Heart left ventricle (tissue), 16 donors: Measurements from ENCODE around the gene DNER. TPM values are rescaled to one million over a fixed set of nuclear protein-coding genes. Genes with fewer than 3 reads are reported as not detected.

Experiments
- ATAC-seq, 4 donors: fragments of 200-7000 bp; cut with Tn5 transposase; one replicate each; pipeline ENCODE4 v1.9.1; 2020 to 2022; ENCODE audit warnings: moderate library complexity in 4 of 4, mild to moderate bottlenecking in 3 of 4, moderate number of reproducible peaks in 1 of 4
- DNase-seq, 5 donors: peaks; one replicate each; pipeline ENCODE4 v3.0.0-alpha.2; 2020
- H3K27ac ChIP-seq, 12 donors: fragments of 200-600 bp; sonication (generic) in 4 of 12; one replicate each; pipeline versions ENCODE4 v1.5.0 to v1.8.0; 2016 to 2022; ENCODE audit warnings: mild to moderate bottlenecking in 2 of 12
- H3K27me3 ChIP-seq, 9 donors: fragments of 200-600 bp; sonication (generic) in 2 of 9; one replicate each; pipeline versions ENCODE4 v1.5.1 to v1.8.0; 2016 to 2022; ENCODE audit warnings: mild to moderate bottlenecking in 3 of 9
- H3K36me3 ChIP-seq, 9 donors: fragments of 200-600 bp; sonication (generic) in 2 of 9; one replicate each; pipeline versions ENCODE4 v1.5.0 to v1.8.0; 2018 to 2022; ENCODE audit warnings: mild to moderate bottlenecking in 2 of 9
- H3K4me1 ChIP-seq, 12 donors: fragments of 200-600 bp; sonication (generic) in 4 of 12; one replicate each; pipeline versions ENCODE4 v1.5.0 to v1.8.0; 2016 to 2022; ENCODE audit warnings: mild to moderate bottlenecking in 3 of 12
- H3K4me3 ChIP-seq, 12 donors: fragments of 200-600 bp; sonication (generic) in 4 of 12; one replicate each; pipeline versions ENCODE4 v1.5.0 to v1.8.0; 2017 to 2022; ENCODE audit warnings: mild to moderate bottlenecking in 9 of 12, moderate library complexity in 4 of 12
- H3K9me3 ChIP-seq, 12 donors: fragments of 200-600 bp; sonication (generic) in 4 of 12; one replicate each; pipeline versions ENCODE4 v1.5.0 to v1.8.0; 2016 to 2022; ENCODE audit warnings: mild to moderate bottlenecking in 1 of 12
- POLR2A ChIP-seq, 2 donors: fragments of 450-650 bp; IDR thresholded peaks; one replicate each; pipeline ENCODE4 v1.6.1; 2017; ENCODE audit warnings: antibody characterized with exemption in 2 of 2, mild to moderate bottlenecking in 2 of 2, moderate library complexity in 2 of 2
- WGBS, 4 donors: extraction: QIAGEN DNeasy Blood & Tissue Kit in 2 of 4; methylation state at CpG; one replicate each; pipeline versions ENCODE4 v1.1.5 to v1.1.7; 2013 to 2018; 5-methylcytosine and 5-hydroxymethylcytosine counted together
- intact Hi-C, 10 donors: fragments of 100-400 bp; cut with DNase I; formaldehyde crosslinking; loops; one replicate each; pipeline versions ENCODE4 v1.11.1 to v1.14.2; 2022
- polyA plus RNA-seq, 2 donors: library from polyadenylated mRNA; stranded (reverse); fragments of 200-250 nt; gene quantifications; one replicate each; pipeline ENCODE4 v1.2.3, GENCODE V29; 2013
- total RNA-seq, 9 donors: library from RNA; depleted of rRNA in 2 of 9; stranded (reverse); fragments of >200 nt in 2 of 9; fragmentation: NEBNext Ultra II Directional in 3 of 9; extraction: Animal tissue kit (Norgen Biotek cat#: 25700) in 3 of 9; gene quantifications; one replicate each; pipeline versions ENCODE4 v1.1.0 to v1.2.4, GENCODE V29; 2016 to 2023
- TF ChIP-seq, protein P1 (sequence below), 12 donors: fragments of 200-600 bp; sonication (generic) in 4 of 12; IDR thresholded peaks; one replicate each; pipeline versions ENCODE4 v1.5.0 to v1.8.0; 2018 to 2022; ENCODE audit warnings: antibody characterized with exemption in 12 of 12, mild to moderate bottlenecking in 5 of 12
- donor health status: ischemic (EF 13 %, LVEDD 7.1; RV severe dilation, severe dysfunction).
- donor health status: healthy with polysubstance abuse.
- donor health status: DM: no; HTN: yes; CAD: no.
- donor health status: DM: no; HTN: no; CAD: no.
- donor health status: ischemic (EF 25% LVEDD 6.9; RV normal size, moderate dysfunction).
- donor health status: ischemic (EF 25% LVEDD 5.7; RV mildly dilated, moderate dysfunction).
- donor health status: healthy.
- donor health status: DM: yes; HTN: yes; CAD: no.
- donor health status: ischemic (EF 35%, LVEDD 5.7; RV mildly dilated, moderate dysfunction).
- donor health status: nonischemic (EF 11% LVEDD 7.7; RV severe dilation, severe dysfunction).
- donor health status: DM: yes; HTN: yes; CAD: no.
- donor health status: PGD.
- donor health status: ischemic (EF 29% LVEDD 5.4; RV normal size, mild dysfunction).
- donor health status: nonischemic (EF 23%, LVEDD 6.1; RV moderate dilation, normal function).

DNER gene
- total and polyA plus RNA-seq, 11 donors, result 0.19 to 3.3 (median 0.82) TPM

DNA sequence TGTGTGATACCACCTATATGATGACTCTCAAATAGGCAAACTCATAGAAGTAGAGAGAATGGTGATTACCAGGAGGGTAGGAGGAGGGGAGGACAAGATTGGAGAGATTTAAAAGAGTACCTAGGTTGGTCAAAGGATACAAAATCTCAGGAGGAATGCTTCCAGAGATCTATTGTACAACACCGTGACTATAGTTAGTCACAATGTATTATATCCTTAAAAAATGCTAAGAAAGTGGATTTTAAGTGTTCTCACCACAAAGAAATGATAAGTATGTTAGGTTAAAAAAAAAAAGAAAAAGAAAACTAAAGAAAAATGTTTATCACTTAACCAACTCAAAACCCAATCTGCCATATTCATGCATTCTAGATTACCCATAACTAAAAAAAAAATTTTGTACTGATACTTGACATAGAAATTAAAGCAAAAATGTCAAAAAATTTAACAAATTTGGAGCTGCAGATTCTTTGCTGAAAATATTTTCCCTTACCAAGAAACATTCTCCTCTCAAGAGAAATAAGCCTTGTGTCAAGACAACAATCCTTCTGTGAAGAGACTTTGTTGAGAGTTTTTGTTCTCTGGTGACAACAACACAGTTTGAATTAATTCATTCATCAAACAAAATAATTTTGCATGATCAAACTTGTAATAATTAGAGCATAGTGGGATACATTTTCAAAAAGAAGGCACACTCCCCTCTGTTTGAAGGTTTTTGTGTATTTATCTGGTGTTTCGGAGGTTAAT lies 213.1 kb downstream of the DNER start:
- Histone ChIP-seq H3K4me1 (no peaks in the 10 kb centered on the region), H3K27me3 (no peaks in the 10 kb centered on the region), H3K27ac (no peak overlapping the region), H3K9me3 (peaks cover 0 to 19% (median 8%) of the 10 kb centered on the region in 12 donors), H3K36me3 (no peaks in the 10 kb centered on the region), H3K4me3 (no peak overlapping the region)
- ATAC-seq (no peak), DNase-seq (no peak)
- intact Hi-C loops, result no loop called here
- TF ChIP-seq, protein P1, sequence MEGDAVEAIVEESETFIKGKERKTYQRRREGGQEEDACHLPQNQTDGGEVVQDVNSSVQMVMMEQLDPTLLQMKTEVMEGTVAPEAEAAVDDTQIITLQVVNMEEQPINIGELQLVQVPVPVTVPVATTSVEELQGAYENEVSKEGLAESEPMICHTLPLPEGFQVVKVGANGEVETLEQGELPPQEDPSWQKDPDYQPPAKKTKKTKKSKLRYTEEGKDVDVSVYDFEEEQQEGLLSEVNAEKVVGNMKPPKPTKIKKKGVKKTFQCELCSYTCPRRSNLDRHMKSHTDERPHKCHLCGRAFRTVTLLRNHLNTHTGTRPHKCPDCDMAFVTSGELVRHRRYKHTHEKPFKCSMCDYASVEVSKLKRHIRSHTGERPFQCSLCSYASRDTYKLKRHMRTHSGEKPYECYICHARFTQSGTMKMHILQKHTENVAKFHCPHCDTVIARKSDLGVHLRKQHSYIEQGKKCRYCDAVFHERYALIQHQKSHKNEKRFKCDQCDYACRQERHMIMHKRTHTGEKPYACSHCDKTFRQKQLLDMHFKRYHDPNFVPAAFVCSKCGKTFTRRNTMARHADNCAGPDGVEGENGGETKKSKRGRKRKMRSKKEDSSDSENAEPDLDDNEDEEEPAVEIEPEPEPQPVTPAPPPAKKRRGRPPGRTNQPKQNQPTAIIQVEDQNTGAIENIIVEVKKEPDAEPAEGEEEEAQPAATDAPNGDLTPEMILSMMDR (IDR thresholded peaks at IDR 0.05), result no peak
- no peak for TF ChIP-seq POLR2A (IDR thresholded peaks at IDR 0.05)
- WGBS, 4 donors, result 91 to 95% (median 93%) methylated on average over 2 of the region's 2 CpGs

DNA sequence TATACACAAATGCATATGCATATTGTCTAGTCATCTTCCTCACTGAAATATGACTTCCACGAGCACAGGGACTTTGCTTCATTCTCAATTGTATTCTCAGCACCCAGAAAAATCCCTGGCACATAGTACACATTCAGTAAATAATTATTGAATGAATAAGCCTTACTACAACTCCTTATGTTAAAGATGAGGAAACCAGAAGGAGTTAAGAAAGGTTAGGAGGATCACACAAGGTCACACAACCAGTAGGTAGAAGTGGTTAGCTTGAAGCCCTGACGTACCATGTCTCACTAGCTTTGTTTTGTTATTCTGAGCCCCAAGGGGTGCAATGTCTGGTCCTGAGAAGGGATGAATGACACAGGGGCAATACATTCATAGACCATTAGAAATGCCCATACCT lies 222.3 kb downstream of the DNER start:
- Histone ChIP-seq H3K9me3 (peaks cover 0 to 11% (median 0%) of the 10 kb centered on the region in 12 donors), H3K27me3 (no peaks in the 10 kb centered on the region), H3K4me1 (no peaks in the 10 kb centered on the region), H3K36me3 (no peaks in the 10 kb centered on the region), H3K4me3 (no peak overlapping the region), H3K27ac (no peak overlapping the region)
- intact Hi-C loops, result no loop called here
- no peak for DNase-seq
- no peak for ATAC-seq
- TF ChIP-seq, protein P1 (IDR thresholded peaks at IDR 0.05), result no peak
- no peak for TF ChIP-seq POLR2A (IDR thresholded peaks at IDR 0.05)
- 74 to 83% (median 80%) methylated on average over 2 of the region's 2 CpGs for WGBS, 4 donors

DNA sequence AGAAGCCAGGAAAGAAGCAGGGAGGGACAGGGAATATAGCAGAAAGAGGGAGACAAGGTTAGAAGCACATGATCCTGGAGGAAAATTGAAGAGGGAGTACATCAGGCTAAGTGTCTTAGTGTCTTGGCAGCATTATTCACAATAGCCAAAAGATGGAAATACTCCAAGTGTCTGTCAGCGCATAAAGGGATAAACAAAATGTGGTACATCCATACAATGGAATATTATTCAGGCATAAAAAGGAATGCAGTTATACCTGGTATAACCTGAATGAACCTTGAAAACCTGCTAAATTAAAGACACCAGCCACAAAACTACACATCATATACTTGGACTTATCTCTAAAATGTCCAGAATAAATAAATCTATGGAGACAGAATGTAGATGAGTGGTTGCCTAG lies 224.2 kb downstream of the DNER start:
- intact Hi-C loops, result no loop called here
- H3K36me3 ChIP-seq, result no peaks in the 10 kb centered on the region
- WGBS, 4 donors, result 92 to 98% (median 95%) methylated on average over 1 of the region's 1 CpG
- peaks cover 0 to 11% (median 0%) of the 10 kb centered on the region in 12 donors for H3K9me3 ChIP-seq
- TF ChIP-seq, protein P1 (IDR thresholded peaks at IDR 0.05), result no peak
- TF ChIP-seq POLR2A (IDR thresholded peaks at IDR 0.05), result no peak
- no peak for DNase-seq
- no peaks in the 10 kb centered on the region for H3K27me3 ChIP-seq
- no peak overlapping the region for H3K4me3 ChIP-seq
- no peak for ATAC-seq
- peaks cover 0 to 8% (median 0%) of the 10 kb centered on the region in 12 donors for H3K4me1 ChIP-seq
- no peak overlapping the region for H3K27ac ChIP-seq

DNA sequence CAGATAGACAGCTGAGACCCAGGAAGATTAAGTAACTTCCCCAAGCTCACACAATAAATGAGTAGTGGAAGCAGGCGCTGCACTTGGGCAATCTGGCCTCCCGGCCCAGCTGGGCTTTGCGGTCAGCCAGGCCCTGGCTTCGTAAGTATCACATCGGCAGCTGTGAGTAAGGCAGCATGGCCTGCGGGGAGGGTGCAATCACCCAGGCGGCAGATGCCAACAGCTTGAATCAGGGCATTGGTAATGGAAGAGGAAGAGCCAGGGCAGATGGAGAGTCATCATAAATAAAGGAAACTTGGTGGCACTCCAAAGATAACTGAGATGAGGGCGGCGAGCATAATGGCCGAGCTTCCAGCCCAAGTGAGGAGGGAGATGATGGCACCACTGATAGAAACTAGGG lies 225.3 kb downstream of the DNER start:
- TF ChIP-seq POLR2A (IDR thresholded peaks at IDR 0.05), result no peak
- TF ChIP-seq, protein P1 (IDR thresholded peaks at IDR 0.05), result no peak
- Histone ChIP-seq H3K27me3 (no peaks in the 10 kb centered on the region), H3K9me3 (peaks cover 0 to 11% (median 0%) of the 10 kb centered on the region in 12 donors), H3K36me3 (no peaks in the 10 kb centered on the region), H3K27ac (no peak overlapping the region), H3K4me3 (no peak overlapping the region), H3K4me1 (peaks cover 0 to 8% (median 0%) of the 10 kb centered on the region in 12 donors)
- WGBS, 4 donors, result 93 to 97% (median 94%) methylated on average over 9 to 10 of the region's 10 CpGs
- intact Hi-C loops, result no loop called here
- DNase-seq (no peak), ATAC-seq (no peak)
